IMR-90 (cell line): ENCODE data around the gene C1GALT1. TPM values are rescaled to one million over a fixed set of nuclear protein-coding genes. Genes with fewer than 3 reads are reported as not detected.

Experiments
- ATAC-seq: fragments of 200-7000 bp; cut with Tn5 transposase; 2 replicates; pipeline ENCODE4 v1.9.1; 2020; ENCODE audit warnings: low read depth, mild to moderate bottlenecking, moderate library complexity
- BruUV-seq: library from RNA; stranded (reverse); fragments of 400-500 nt; replicated peaks from 2 replicates; lab custom pipeline; 2021; lab: Mats Ljungman, UMichigan
- CTCF ChIA-PET: fragments of 300-600 bp; formaldehyde crosslinking; extraction: SDS; loops from one replicate; lab custom pipeline; 2021; ENCODE audit warnings: antibody characterized with exemption; lab: Yijun Ruan, JAX
- POLR2A ChIA-PET: fragments of 300-600 bp; sonication (Branson Sonifier 250); formaldehyde crosslinking; loops from one replicate; lab custom pipeline; 2022; ENCODE audit warnings: antibody characterized with exemption; ENCODE audit not compliant: unreplicated experiment; lab: Charles Lee
- DNase-seq: peaks from one replicate; pipeline ENCODE4 v3.0.0; 2013
- H2AFZ ChIP-seq: replicated peaks from 2 replicates; pipeline ENCODE3; 2013; ENCODE audit warnings: low read length, mild to moderate bottlenecking; ENCODE audit not compliant: poor library complexity
- H2AK5ac ChIP-seq: 2 replicates; pipeline ENCODE4 v1.6.1; 2013; ENCODE audit warnings: low read depth, low read length, inconsistent platforms
- H2AK9ac ChIP-seq: replicated peaks from 2 replicates; pipeline ENCODE3; 2013; ENCODE audit warnings: mild to moderate bottlenecking, low read depth, low read length, moderate library complexity; ENCODE audit not compliant: poor library complexity
- H2BK120ac ChIP-seq: 2 replicates; pipeline ENCODE4 v1.6.1; 2013; ENCODE audit warnings: low read depth, low read length, inconsistent platforms
- H2BK15ac ChIP-seq: 3 replicates; pipeline ENCODE4 v1.6.1; 2013; ENCODE audit warnings: low read depth, low read length, inconsistent platforms
- H2BK20ac ChIP-seq: 2 replicates; pipeline ENCODE4 v1.6.1; 2013; ENCODE audit warnings: low read depth, mild to moderate bottlenecking, inconsistent platforms, low read length, moderate library complexity
- H2BK5ac ChIP-seq: 2 replicates; pipeline ENCODE4 v1.6.1; 2013; ENCODE audit warnings: mild to moderate bottlenecking, low read depth, low read length, inconsistent platforms; ENCODE audit not compliant: poor library complexity, severe bottlenecking
- H3K14ac ChIP-seq: replicated peaks from 2 replicates; pipeline ENCODE4 v1.6.1; 2013; ENCODE audit warnings: low read depth, low read length, inconsistent platforms
- H3K18ac ChIP-seq: 2 replicates; pipeline ENCODE4 v1.6.1; 2013; ENCODE audit warnings: low read depth, low read length, control low read depth
- H3K23ac ChIP-seq: 2 replicates; pipeline ENCODE4 v1.6.1; 2013; ENCODE audit warnings: low read depth, low read length, inconsistent platforms
- H3K27ac ChIP-seq: 2 replicates; pipeline ENCODE4 v1.5.1; 2013; ENCODE audit warnings: mild to moderate bottlenecking, control low read depth, low read length; ENCODE audit not compliant: insufficient read depth
- H3K27me3 ChIP-seq: 2 replicates; pipeline ENCODE4 v1.6.1; 2013; ENCODE audit warnings: low read length; ENCODE audit not compliant: control insufficient read depth, insufficient read depth
- H3K36me3 ChIP-seq: 2 replicates; pipeline ENCODE4 v1.6.1; 2013; ENCODE audit warnings: low read length, mixed read lengths; ENCODE audit not compliant: control insufficient read depth, insufficient read depth
- H3K4ac ChIP-seq: 2 replicates; pipeline ENCODE4 v1.6.1; 2013; ENCODE audit warnings: low read depth, low read length, inconsistent platforms
- H3K4me1 ChIP-seq: 2 replicates; pipeline ENCODE4 v1.6.1; 2013; ENCODE audit warnings: low read length, mixed read lengths; ENCODE audit not compliant: control insufficient read depth, insufficient read depth
- H3K4me2 ChIP-seq: 2 replicates; pipeline ENCODE4 v1.6.1; 2013; ENCODE audit warnings: low read depth, mild to moderate bottlenecking, control low read depth, low read length, moderate library complexity
- H3K4me3 ChIP-seq: 2 replicates; pipeline ENCODE4 v1.5.1; 2013; ENCODE audit warnings: low read depth, mild to moderate bottlenecking, control low read depth, low read length, moderate library complexity; ENCODE audit not compliant: insufficient read depth
- H3K56ac ChIP-seq: 2 replicates; pipeline ENCODE4 v1.6.1; 2013; ENCODE audit warnings: low read length, inconsistent platforms; ENCODE audit not compliant: insufficient read depth; ENCODE audit errors: extremely low read depth
- H3K79me1 ChIP-seq, 2 experiments: 2 replicates each; pipeline ENCODE4 v1.6.1; 2013; ENCODE audit warnings: low read length in 2 of 2, inconsistent platforms in 1 of 2, low read depth in 1 of 2
- H3K9ac ChIP-seq: 2 replicates; pipeline ENCODE4 v1.6.1; 2013; ENCODE audit warnings: low read depth, low read length, control low read depth
- H3K9me1 ChIP-seq: 2 replicates; pipeline ENCODE4 v1.6.1; 2013; ENCODE audit warnings: low read length, inconsistent platforms; ENCODE audit not compliant: insufficient read depth
- H3K9me3 ChIP-seq: 2 replicates; pipeline ENCODE4 v1.6.1; 2013; ENCODE audit warnings: low read length; ENCODE audit not compliant: control insufficient read depth, insufficient read depth
- H4K20me1 ChIP-seq: 2 replicates; pipeline ENCODE4 v1.6.1; 2013; ENCODE audit warnings: low read length, inconsistent platforms; ENCODE audit not compliant: insufficient read depth
- H4K5ac ChIP-seq: 2 replicates; pipeline ENCODE4 v1.6.1; 2013; ENCODE audit warnings: mild to moderate bottlenecking, low read depth, low read length, control low read depth
- H4K8ac ChIP-seq, 2 experiments: 2 replicates each; pipeline ENCODE4 v1.6.1; 2013; ENCODE audit warnings: low read depth in 2 of 2, low read length in 2 of 2, control low read depth in 1 of 2, inconsistent platforms in 1 of 2
- H4K91ac ChIP-seq: 2 replicates; pipeline ENCODE4 v1.6.1; 2013; ENCODE audit warnings: low read depth, low read length, inconsistent platforms; ENCODE audit not compliant: insufficient read depth
- CTCF ChIP-seq: conservative IDR thresholded peaks from 2 replicates; pipeline ENCODE4 v1.5.1; 2012; ENCODE audit warnings: mild to moderate bottlenecking, low read depth, low read length, improper control_type of control experiment
- ELK1 ChIP-seq: fragments of 150-350 bp; IDR thresholded peaks from 2 replicates; pipeline ENCODE4 v1.6.1; 2016; ENCODE audit warnings: low read depth, mild to moderate bottlenecking, low read length, moderate library complexity, borderline replicate concordance
- FOS ChIP-seq: fragments of 150-350 bp; IDR thresholded peaks from 2 replicates; pipeline ENCODE4 v1.6.1; 2016; ENCODE audit warnings: low read depth, low read length
- SMC3 ChIP-seq: fragments of 150-350 bp; IDR thresholded peaks from 2 replicates; pipeline ENCODE4 v1.6.1; 2016; ENCODE audit warnings: low read depth, mild to moderate bottlenecking, antibody characterized with exemption, low read length, moderate library complexity
- WGBS, 2 experiments: methylation state at CpG; one replicate each; pipeline versions ENCODE4 v1.1.5 to v1.1.7; 2013; ENCODE audit warnings: missing lambda C conversion rate in 2 of 2; ENCODE audit not compliant: insufficient read length in 1 of 2; ENCODE audit errors: extremely low coverage in 2 of 2; 5-methylcytosine and 5-hydroxymethylcytosine counted together
- dilution Hi-C: fragments of 300-500 bp; cut with HindIII; formaldehyde crosslinking; loops from one replicate; pipeline ENCODE4 v1.14.3; 2018; ENCODE audit warnings: low sequenced_read_pairs; ENCODE audit not compliant: unreplicated experiment
- in situ Hi-C: fragments of 300-500 bp; cut with MboI; formaldehyde crosslinking; loops from 3 replicates; pipeline ENCODE4 v1.14.3; 2019; ENCODE audit warnings: low sequenced_read_pairs, inconsistent platforms, mixed read lengths
- intact Hi-C: fragments of 100-400 bp; cut with micrococcal nuclease; formaldehyde crosslinking; loops from 2 replicates; pipeline ENCODE4 v1.10.0; 2022
- polyA plus RNA-seq, 3 experiments: library from polyadenylated mRNA; depleted of rRNA; stranded (reverse); fragments of >200 nt; gene quantifications; 2 replicates each; pipeline ENCODE4 v1.2.3, GENCODE V29; 2012; ENCODE audit warnings: low replicate concordance in 1 of 3
- total RNA-seq: library from RNA; depleted of rRNA; stranded (reverse); fragments of >200 nt; gene quantifications from 2 replicates; pipeline ENCODE4 v1.2.3, GENCODE V29; 2012

The C1GALT1 gene
- total and polyA plus RNA-seq, 2 of the 4 experiments (the other 2 are of a cell fraction), result 11.6 to 12.2 TPM

GRCh38 chr7:7175075-7175695 lies 7.2 kb upstream of the C1GALT1 start:
- Histone ChIP-seq H2AFZ (no peak overlapping the region), H2BK15ac (no peak overlapping the region), H4K8ac (no peak overlapping the region), H2BK20ac (no peak overlapping the region), H3K23ac (no peak overlapping the region), H4K20me1 (no peaks in the 10 kb centered on the region), H2BK5ac (no peak overlapping the region), H3K36me3 (no peaks in the 10 kb centered on the region), H3K9me3 (no peaks in the 10 kb centered on the region; the same call in 1 of the 2 replicates), H3K4me1 (no peaks in the 10 kb centered on the region; the same call in 1 of the 2 replicates), H3K9me1 (no peaks in the 10 kb centered on the region), H3K56ac (no peak overlapping the region), H3K18ac (no peak overlapping the region), H2AK9ac (no peak overlapping the region), H2AK5ac (no peak overlapping the region), H3K14ac (no peak overlapping the region), H4K5ac (no peak overlapping the region), H2BK120ac (no peak overlapping the region), H3K9ac (no peak overlapping the region), H3K4ac (no peak overlapping the region), H3K4me3 (no peak overlapping the region), H4K91ac (no peak overlapping the region), H3K4me2 (no peak overlapping the region), H3K27me3 (no peaks in the 10 kb centered on the region), H3K27ac (no peak overlapping the region), H3K79me1 (no peaks in the 10 kb centered on the region)
- DNase-seq, result no peak
- ATAC-seq, result no peak
- BruUV-seq, result no TSS peak
- ChIA-PET POLR2A (no interaction called here), CTCF (interaction anchor here (0.6 to 1.2 kb wide), 3 partner anchors 58 to 78 kb away, joined by 3 to 4 read pairs (median 4); no protein-coding TSS in a partner anchor)
- TF ChIP-seq SMC3 (no peak), ELK1 (no peak), FOS (no peak), CTCF (no peak)
- dilution Hi-C loops (no loop called here), in situ Hi-C loops (no loop called here), intact Hi-C loops (no loop called here)
- WGBS, 2 experiments, result 17% methylated on average over 1 of the region's 2 CpGs; no CpG with 5 or more reads in 1 of the 2 experiments
